ENCODE results near the gene VAT1L. TPM values are rescaled to one million over a fixed set of nuclear protein-coding genes. Genes with fewer than 3 reads are reported as not detected.

VAT1L gene
- total RNA-seq, 4 donors from 2014 or later, result 0.80 to 1.4 (median 1.2) TPM

- intact Hi-C loops (cut with DNase I; ENCODE audit: low total_unique reads), result no loop called here
- Histone ChIP-seq H3K27me3 (no peaks in the 10 kb centered on the region), H3K36me3 (no peaks in the 10 kb centered on the region), H3K9me3 (no peaks in the 10 kb centered on the region), H3K27ac (no peak overlapping the region), H3K4me3 (no peak overlapping the region), H3K4me1 (no peaks in the 10 kb centered on the region)
- no peak for TF ChIP-seq POLR2A (IDR thresholded peaks at IDR 0.05)
- no peak for TF ChIP-seq EP300 (IDR thresholded peaks at IDR 0.05; ENCODE audit: low read depth)
- TF ChIP-seq POLR2AphosphoS5 (IDR thresholded peaks at IDR 0.05), result no peak
- TF ChIP-seq CTCF (IDR thresholded peaks at IDR 0.05), result no peak
- no peak for DNase-seq
- in situ Hi-C loops (cut with MboI; ENCODE audit: low pct_ligation_motif_present in 1 of 4, low pct_unique_long_range_greater_than_20kb in 1 of 4, low sequenced_read_pairs in 3 of 4), result no loop called here
- whole genome bisulfite sequencing, 2 donors (ENCODE audit: low coverage in 1 of 2), result 82 to 91% methylated on average over 3 to 5 of the region's 5 CpGs
Measured at GRCh38 chr16:77853161-77853560, 64.8 kb downstream of the VAT1L start.

GRCh38 chr16:77856438-77857160, 68.2 kb downstream of the VAT1L start:
- Histone ChIP-seq H3K4me3 (no peak overlapping the region), H3K4me1 (no peaks in the 10 kb centered on the region), H3K27me3 (no peaks in the 10 kb centered on the region), H3K9me3 (no peaks in the 10 kb centered on the region), H3K36me3 (no peaks in the 10 kb centered on the region), H3K27ac (no peak overlapping the region)
- in situ Hi-C loops (cut with MboI; ENCODE audit: low pct_ligation_motif_present in 1 of 4, low pct_unique_long_range_greater_than_20kb in 1 of 4, low sequenced_read_pairs in 3 of 4) (no loop called here), intact Hi-C loops (cut with DNase I; ENCODE audit: low total_unique reads) (no loop called here)
- TF ChIP-seq POLR2A (IDR thresholded peaks at IDR 0.05), result no peak
- no peak for TF ChIP-seq CTCF (IDR thresholded peaks at IDR 0.05)
- no peak for TF ChIP-seq POLR2AphosphoS5 (IDR thresholded peaks at IDR 0.05)
- no peak for TF ChIP-seq EP300 (IDR thresholded peaks at IDR 0.05; ENCODE audit: low read depth)
- no peak for DNase-seq
- WGBS, 2 donors (ENCODE audit: low coverage in 1 of 2), result 72% methylated on average over 7 to 11 of the region's 11 CpGs

GRCh38 chr16:77858060-77858459, 69.7 kb downstream of the VAT1L start:
- intact Hi-C loops (cut with DNase I; ENCODE audit: low total_unique reads) (no loop called here), in situ Hi-C loops (cut with MboI; ENCODE audit: low pct_ligation_motif_present in 1 of 4, low pct_unique_long_range_greater_than_20kb in 1 of 4, low sequenced_read_pairs in 3 of 4) (no loop called here)
- peaks cover 0 to 6% (median 3%) of the 10 kb centered on the region in 4 donors for H3K4me1 ChIP-seq
- no peaks in the 10 kb centered on the region for H3K27me3 ChIP-seq
- H3K27ac ChIP-seq, result no peak overlapping the region
- no peak overlapping the region for H3K4me3 ChIP-seq
- H3K36me3 ChIP-seq, result no peaks in the 10 kb centered on the region
- TF ChIP-seq POLR2AphosphoS5 (IDR thresholded peaks at IDR 0.05) (no peak), EP300 (IDR thresholded peaks at IDR 0.05; ENCODE audit: low read depth) (no peak), POLR2A (IDR thresholded peaks at IDR 0.05) (no peak), CTCF (IDR thresholded peaks at IDR 0.05) (no peak)
- DNase-seq, result no peak
- H3K9me3 ChIP-seq, result no peaks in the 10 kb centered on the region
- 67 to 86% methylated on average over 2 to 6 of the region's 6 CpGs for WGBS, 2 donors (ENCODE audit: low coverage in 1 of 2)

GRCh38 chr16:77859493-77860232, 71.3 kb downstream of the VAT1L start:
- WGBS, 2 donors (ENCODE audit: low coverage in 1 of 2), result 82 to 87% methylated on average over 9 to 11 of the region's 11 CpGs
- H3K4me1 ChIP-seq, result peaks cover 0 to 13% (median 5%) of the 10 kb centered on the region in 4 donors
- intact Hi-C loops (cut with DNase I; ENCODE audit: low total_unique reads) (no loop called here), in situ Hi-C loops (cut with MboI; ENCODE audit: low pct_ligation_motif_present in 1 of 4, low pct_unique_long_range_greater_than_20kb in 1 of 4, low sequenced_read_pairs in 3 of 4) (no loop called here)
- no peak overlapping the region for H3K27ac ChIP-seq
- DNase-seq, result no peak
- TF ChIP-seq EP300 (IDR thresholded peaks at IDR 0.05; ENCODE audit: low read depth) (no peak), POLR2A (IDR thresholded peaks at IDR 0.05) (no peak)
- H3K4me3 ChIP-seq, result no peak overlapping the region
- no peaks in the 10 kb centered on the region for H3K27me3 ChIP-seq
- H3K36me3 ChIP-seq, result no peaks in the 10 kb centered on the region
- no peaks in the 10 kb centered on the region for H3K9me3 ChIP-seq
